SK-N-SH (cell line): Measurements from ENCODE around the gene EMP3.

Experiments used
- ELF1 ChIP-seq: IDR thresholded peaks from 2 replicates; pipeline ENCODE4 v1.4.0; 2012
- JUND ChIP-seq: IDR thresholded peaks from 2 replicates; pipeline ENCODE4 v1.4.0; 2012
- RFX5 ChIP-seq: IDR thresholded peaks from 2 replicates; pipeline ENCODE4 v1.6.1; 2012; ENCODE audit warnings: mild to moderate bottlenecking, improper control_type of control experiment, low read length
- TAF1 ChIP-seq: IDR thresholded peaks from 2 replicates; pipeline ENCODE4 v1.6.1; 2012; ENCODE audit warnings: low read depth, mild to moderate bottlenecking, low read length, moderate library complexity, borderline replicate concordance
- TCF12 ChIP-seq: IDR thresholded peaks from 2 replicates; pipeline ENCODE4 v1.4.0; 2012
- YY1 ChIP-seq: IDR thresholded peaks from 2 replicates; pipeline ENCODE4 v1.4.0; 2012; ENCODE audit warnings: low read depth, mild to moderate bottlenecking
- TF ChIP-seq, protein P1 (sequence below): fragments of 200-600 bp; sonication (generic); IDR thresholded peaks from 2 replicates; pipeline ENCODE4 v1.6.1; 2017; ENCODE audit warnings: antibody characterized with exemption, mild to moderate bottlenecking, moderate library complexity
- TF ChIP-seq, protein P2 (sequence below): IDR thresholded peaks from 2 replicates; pipeline ENCODE4 v1.4.0; 2012; ENCODE audit warnings: low read depth
- TF ChIP-seq, protein P3 (sequence below): IDR thresholded peaks from 2 replicates; pipeline ENCODE4; 2012

DNA sequence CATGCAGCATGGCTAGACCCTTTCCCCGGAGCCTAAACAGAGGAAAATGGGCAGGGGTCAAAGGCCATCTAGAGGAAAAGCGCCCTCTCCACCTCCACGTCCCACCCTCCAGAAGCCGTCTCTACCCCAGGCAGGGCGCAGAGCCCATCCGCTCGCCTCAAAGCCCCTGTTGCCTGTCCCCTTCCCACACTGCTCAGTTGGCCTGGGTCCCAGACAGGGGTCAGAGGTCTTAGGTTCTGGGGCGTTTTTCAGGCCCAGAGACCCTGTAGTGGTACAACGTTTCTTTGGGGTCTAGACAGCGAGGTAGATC lies 38.1 kb downstream of the EMP3 start:
- TF ChIP-seq TCF12 = no peak
- TF ChIP-seq, protein P1, sequence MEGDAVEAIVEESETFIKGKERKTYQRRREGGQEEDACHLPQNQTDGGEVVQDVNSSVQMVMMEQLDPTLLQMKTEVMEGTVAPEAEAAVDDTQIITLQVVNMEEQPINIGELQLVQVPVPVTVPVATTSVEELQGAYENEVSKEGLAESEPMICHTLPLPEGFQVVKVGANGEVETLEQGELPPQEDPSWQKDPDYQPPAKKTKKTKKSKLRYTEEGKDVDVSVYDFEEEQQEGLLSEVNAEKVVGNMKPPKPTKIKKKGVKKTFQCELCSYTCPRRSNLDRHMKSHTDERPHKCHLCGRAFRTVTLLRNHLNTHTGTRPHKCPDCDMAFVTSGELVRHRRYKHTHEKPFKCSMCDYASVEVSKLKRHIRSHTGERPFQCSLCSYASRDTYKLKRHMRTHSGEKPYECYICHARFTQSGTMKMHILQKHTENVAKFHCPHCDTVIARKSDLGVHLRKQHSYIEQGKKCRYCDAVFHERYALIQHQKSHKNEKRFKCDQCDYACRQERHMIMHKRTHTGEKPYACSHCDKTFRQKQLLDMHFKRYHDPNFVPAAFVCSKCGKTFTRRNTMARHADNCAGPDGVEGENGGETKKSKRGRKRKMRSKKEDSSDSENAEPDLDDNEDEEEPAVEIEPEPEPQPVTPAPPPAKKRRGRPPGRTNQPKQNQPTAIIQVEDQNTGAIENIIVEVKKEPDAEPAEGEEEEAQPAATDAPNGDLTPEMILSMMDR = no peak
- no peak for TF ChIP-seq RFX5
- no peak for TF ChIP-seq JUND
- TF ChIP-seq TAF1 = no peak
- TF ChIP-seq, protein P2, sequence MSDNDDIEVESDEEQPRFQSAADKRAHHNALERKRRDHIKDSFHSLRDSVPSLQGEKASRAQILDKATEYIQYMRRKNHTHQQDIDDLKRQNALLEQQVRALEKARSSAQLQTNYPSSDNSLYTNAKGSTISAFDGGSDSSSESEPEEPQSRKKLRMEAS = no peak
- no peak for TF ChIP-seq ELF1
- TF ChIP-seq YY1 = no peak
- TF ChIP-seq, protein P3, sequence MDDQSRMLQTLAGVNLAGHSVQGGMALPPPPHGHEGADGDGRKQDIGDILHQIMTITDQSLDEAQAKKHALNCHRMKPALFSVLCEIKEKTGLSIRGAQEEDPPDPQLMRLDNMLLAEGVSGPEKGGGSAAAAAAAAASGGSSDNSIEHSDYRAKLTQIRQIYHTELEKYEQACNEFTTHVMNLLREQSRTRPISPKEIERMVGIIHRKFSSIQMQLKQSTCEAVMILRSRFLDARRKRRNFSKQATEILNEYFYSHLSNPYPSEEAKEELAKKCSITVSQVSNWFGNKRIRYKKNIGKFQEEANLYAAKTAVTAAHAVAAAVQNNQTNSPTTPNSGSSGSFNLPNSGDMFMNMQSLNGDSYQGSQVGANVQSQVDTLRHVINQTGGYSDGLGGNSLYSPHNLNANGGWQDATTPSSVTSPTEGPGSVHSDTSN = no peak
